AG10803 (cell line): ENCODE data around the gene MOGAT3.

ENCODE experiments used
- DNase-seq: peaks from one replicate; pipeline ENCODE4 v3.0.0; 2010; ENCODE audit warnings: low read depth
- H3K4me3 ChIP-seq: 2 replicates; pipeline ENCODE4 v1.5.1; 2011; ENCODE audit warnings: mild to moderate bottlenecking, low read length, control low read depth
- TF ChIP-seq, protein P1 (sequence below): conservative IDR thresholded peaks from 2 replicates; pipeline ENCODE4 v1.5.1; 2011; ENCODE audit warnings: mild to moderate bottlenecking, low read length, control low read depth, inconsistent platforms

The MOGAT3 gene

GRCh38 chr7:101237206-101238067 lies 36.6 kb upstream of the MOGAT3 start, which contains the start of gene CLDN15:
TSS of gene CLDN15 (minus strand) at chr7:101237802. CDS start at chr7:101237581, 221 bp downstream.
- no peak within 1 kb of the TSS; the same call in 1 of the 2 replicates for H3K4me3 ChIP-seq
- TF ChIP-seq, protein P1, sequence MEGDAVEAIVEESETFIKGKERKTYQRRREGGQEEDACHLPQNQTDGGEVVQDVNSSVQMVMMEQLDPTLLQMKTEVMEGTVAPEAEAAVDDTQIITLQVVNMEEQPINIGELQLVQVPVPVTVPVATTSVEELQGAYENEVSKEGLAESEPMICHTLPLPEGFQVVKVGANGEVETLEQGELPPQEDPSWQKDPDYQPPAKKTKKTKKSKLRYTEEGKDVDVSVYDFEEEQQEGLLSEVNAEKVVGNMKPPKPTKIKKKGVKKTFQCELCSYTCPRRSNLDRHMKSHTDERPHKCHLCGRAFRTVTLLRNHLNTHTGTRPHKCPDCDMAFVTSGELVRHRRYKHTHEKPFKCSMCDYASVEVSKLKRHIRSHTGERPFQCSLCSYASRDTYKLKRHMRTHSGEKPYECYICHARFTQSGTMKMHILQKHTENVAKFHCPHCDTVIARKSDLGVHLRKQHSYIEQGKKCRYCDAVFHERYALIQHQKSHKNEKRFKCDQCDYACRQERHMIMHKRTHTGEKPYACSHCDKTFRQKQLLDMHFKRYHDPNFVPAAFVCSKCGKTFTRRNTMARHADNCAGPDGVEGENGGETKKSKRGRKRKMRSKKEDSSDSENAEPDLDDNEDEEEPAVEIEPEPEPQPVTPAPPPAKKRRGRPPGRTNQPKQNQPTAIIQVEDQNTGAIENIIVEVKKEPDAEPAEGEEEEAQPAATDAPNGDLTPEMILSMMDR: no peak
- DNase-seq: peak; percentile 60

- no peak for DNase-seq
- TF ChIP-seq, protein P1: no peak
- no peak overlapping the region for H3K4me3 ChIP-seq
Observed at GRCh38 chr7:101236292-101236835, 35.5 kb upstream of the MOGAT3 start.

DNA sequence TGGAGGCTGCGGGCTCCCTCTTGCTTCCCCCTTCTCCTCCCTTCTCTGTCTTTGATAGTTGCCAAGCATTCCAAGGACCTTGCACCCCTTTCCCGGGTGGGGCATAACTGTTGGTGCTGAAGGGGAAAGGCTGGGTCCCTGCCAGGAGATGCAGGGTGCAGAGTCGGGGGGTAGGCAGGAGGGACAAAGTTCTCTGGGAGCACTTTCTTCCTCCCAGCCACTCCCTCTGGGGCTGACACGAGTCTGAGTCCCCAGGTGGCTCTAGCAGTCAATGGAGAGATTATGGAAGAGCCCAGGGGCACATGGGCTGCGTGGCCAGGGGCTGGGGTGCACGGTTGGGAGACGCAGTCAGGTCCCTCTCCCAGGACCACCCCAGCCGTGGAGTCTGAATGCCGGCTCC lies 34.7 kb upstream of the MOGAT3 start:
- DNase-seq: no peak
- TF ChIP-seq, protein P1: no peak
- H3K4me3 ChIP-seq: no peak overlapping the region

GRCh38 chr7:101235050-101235449 lies 34.2 kb upstream of the MOGAT3 start:
- DNase-seq: no peak
- no peak overlapping the region for H3K4me3 ChIP-seq
- TF ChIP-seq, protein P1: peak; percentile 26; the same call in 1 of the 2 replicates

- no peak for DNase-seq
- no peak overlapping the region for H3K4me3 ChIP-seq
- TF ChIP-seq, protein P1: no peak
Observed at GRCh38 chr7:101234636-101235035, 33.8 kb upstream of the MOGAT3 start.

GRCh38 chr7:101233907-101234547 lies 33.2 kb upstream of the MOGAT3 start:
- TF ChIP-seq, protein P1: no peak
- H3K4me3 ChIP-seq: no peak overlapping the region
- no peak for DNase-seq
